HEK293T (cell line): ENCODE measurements around the gene DCTN3.

Experiments used
- ARNT ChIP-seq: fragments of 450-650 bp; IDR thresholded peaks from 2 replicates; pipeline ENCODE4 v1.6.1; 2017; ENCODE audit warnings: mild to moderate bottlenecking
- BHLHE40 ChIP-seq: fragments of 450-650 bp; IDR thresholded peaks from 2 replicates; pipeline ENCODE4 v1.6.1; 2016; ENCODE audit warnings: mild to moderate bottlenecking, moderate library complexity, borderline replicate concordance
- ELF4 ChIP-seq: fragments of 450-650 bp; IDR thresholded peaks from 2 replicates; pipeline ENCODE4 v1.6.1; 2017; ENCODE audit warnings: antibody characterized with exemption
- FOXA1 ChIP-seq: fragments of 450-650 bp; IDR thresholded peaks from 2 replicates; pipeline ENCODE4 v1.6.1; 2016; ENCODE audit warnings: mild to moderate bottlenecking
- FOXK2 ChIP-seq: fragments of 450-650 bp; IDR thresholded peaks from 2 replicates; pipeline ENCODE4 v1.6.1; 2016; ENCODE audit warnings: mild to moderate bottlenecking
- FOXM1 ChIP-seq: fragments of 450-650 bp; IDR thresholded peaks from 2 replicates; pipeline ENCODE4 v1.6.1; 2017; ENCODE audit warnings: mild to moderate bottlenecking, borderline replicate concordance
- HDGF ChIP-seq: fragments of 450-650 bp; IDR thresholded peaks from 2 replicates; pipeline ENCODE4 v1.6.1; 2017; ENCODE audit warnings: antibody characterized with exemption, borderline replicate concordance
- LEF1 ChIP-seq: fragments of 450-650 bp; IDR thresholded peaks from 2 replicates; pipeline ENCODE4 v1.6.1; 2017; ENCODE audit warnings: mild to moderate bottlenecking, borderline replicate concordance
- NFRKB ChIP-seq: fragments of 450-650 bp; IDR thresholded peaks from 2 replicates; pipeline ENCODE4 v1.6.1; 2016; ENCODE audit warnings: mild to moderate bottlenecking, moderate library complexity
- PKNOX1 ChIP-seq: fragments of 450-650 bp; IDR thresholded peaks from 2 replicates; pipeline ENCODE4 v1.6.1; 2016
- SP1 ChIP-seq: fragments of 450-650 bp; IDR thresholded peaks from 2 replicates; pipeline ENCODE4 v1.6.1; 2017
- SUZ12 ChIP-seq: fragments of 450-650 bp; IDR thresholded peaks from 2 replicates; pipeline ENCODE4 v1.6.1; 2016; ENCODE audit warnings: mild to moderate bottlenecking
- ZNF384 ChIP-seq: fragments of 450-650 bp; IDR thresholded peaks from 2 replicates; pipeline ENCODE4 v1.6.1; 2016

- no peak for TF ChIP-seq NFRKB
- TF ChIP-seq ZNF384 = no peak
- no peak for TF ChIP-seq BHLHE40
- TF ChIP-seq ELF4 = no peak
- TF ChIP-seq FOXM1 = no peak
- TF ChIP-seq FOXA1 = no peak
- TF ChIP-seq HDGF = no peak
- TF ChIP-seq FOXK2 = no peak
- no peak for TF ChIP-seq SP1
- no peak for TF ChIP-seq ARNT
- TF ChIP-seq PKNOX1 = no peak
- no peak for TF ChIP-seq LEF1
- TF ChIP-seq SUZ12 = no peak
These were observed 27.4 kb upstream of the DCTN3 start for GRCh38 chr9:34647651-34648050.
